Choroid plexus epithelial cell (primary cell): ENCODE data around the gene SDF2L1.
A peak's percentile ranks its signal among the peaks of the same experiment; 100 is the strongest.

Experiments used
- DNase-seq: peaks from one replicate; pipeline ENCODE4 v3.0.0-alpha.2; 2010; ENCODE audit warnings: low read depth
- H3K4me3 ChIP-seq: 2 replicates; pipeline ENCODE4 v1.5.1; 2011; ENCODE audit warnings: low read depth, mild to moderate bottlenecking, control low read depth, low read length, moderate library complexity
- TF ChIP-seq, protein P1 (sequence below): conservative IDR thresholded peaks from 2 replicates; pipeline ENCODE4 v1.5.1; 2011; ENCODE audit warnings: low read depth, mild to moderate bottlenecking, control low read depth, inconsistent platforms, low read length, moderate library complexity

The SDF2L1 gene

DNA sequence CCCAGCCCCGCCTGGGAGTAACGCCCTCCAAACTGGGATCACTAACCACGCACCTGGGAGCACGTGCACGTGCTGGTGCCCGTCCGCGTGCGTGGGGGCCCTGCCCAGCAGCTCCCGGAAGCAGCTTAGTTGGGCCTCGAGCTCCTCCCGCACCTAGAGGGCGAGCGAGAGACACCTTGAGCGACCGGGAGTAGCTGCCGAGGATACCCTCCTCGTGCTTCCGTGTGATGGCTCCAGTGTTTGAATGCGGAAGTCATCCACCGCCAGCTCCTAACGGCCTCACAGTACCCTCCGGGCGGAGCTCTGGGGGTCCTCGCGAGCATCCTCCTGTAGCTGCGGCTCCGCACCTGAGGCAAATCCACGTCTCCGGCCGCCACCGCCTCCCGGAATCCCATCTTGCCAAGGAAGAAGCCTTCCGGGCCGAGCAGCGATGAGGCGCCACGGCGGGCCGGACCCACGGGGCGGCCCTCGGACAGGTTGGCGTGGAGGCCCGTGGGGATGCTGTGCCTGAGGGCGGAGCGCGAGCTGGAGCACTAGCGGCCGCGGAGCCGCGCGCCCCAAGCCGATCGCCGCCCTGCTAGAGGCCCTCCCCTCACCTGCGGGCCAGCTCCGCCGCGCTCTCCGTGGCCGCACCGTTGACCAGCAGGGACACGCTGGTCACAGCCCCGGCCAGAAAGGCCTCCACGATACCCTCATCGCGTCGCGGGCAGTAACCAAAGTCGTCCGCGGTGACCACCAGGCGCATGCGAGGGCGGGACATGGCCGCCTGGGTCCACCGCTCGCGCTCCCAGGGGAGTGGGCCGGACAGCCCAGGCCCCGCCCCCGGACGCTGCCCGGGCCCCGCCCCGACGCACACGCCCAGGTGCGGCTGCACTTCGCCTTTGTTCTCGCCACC lies 12.6 kb upstream of the SDF2L1 start, which contains the start of gene YDJC:
Gene YDJC, minus strand, starts transcription at position 768 of the 895 bp plus-strand sequence. Its CDS starts 8 bp downstream, at position 760.
- peak; percentile 95 for DNase-seq
- TF ChIP-seq, protein P1, sequence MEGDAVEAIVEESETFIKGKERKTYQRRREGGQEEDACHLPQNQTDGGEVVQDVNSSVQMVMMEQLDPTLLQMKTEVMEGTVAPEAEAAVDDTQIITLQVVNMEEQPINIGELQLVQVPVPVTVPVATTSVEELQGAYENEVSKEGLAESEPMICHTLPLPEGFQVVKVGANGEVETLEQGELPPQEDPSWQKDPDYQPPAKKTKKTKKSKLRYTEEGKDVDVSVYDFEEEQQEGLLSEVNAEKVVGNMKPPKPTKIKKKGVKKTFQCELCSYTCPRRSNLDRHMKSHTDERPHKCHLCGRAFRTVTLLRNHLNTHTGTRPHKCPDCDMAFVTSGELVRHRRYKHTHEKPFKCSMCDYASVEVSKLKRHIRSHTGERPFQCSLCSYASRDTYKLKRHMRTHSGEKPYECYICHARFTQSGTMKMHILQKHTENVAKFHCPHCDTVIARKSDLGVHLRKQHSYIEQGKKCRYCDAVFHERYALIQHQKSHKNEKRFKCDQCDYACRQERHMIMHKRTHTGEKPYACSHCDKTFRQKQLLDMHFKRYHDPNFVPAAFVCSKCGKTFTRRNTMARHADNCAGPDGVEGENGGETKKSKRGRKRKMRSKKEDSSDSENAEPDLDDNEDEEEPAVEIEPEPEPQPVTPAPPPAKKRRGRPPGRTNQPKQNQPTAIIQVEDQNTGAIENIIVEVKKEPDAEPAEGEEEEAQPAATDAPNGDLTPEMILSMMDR = peak; percentile 66
- H3K4me3 ChIP-seq = peak within 1 kb of the TSS; percentile 97

DNA sequence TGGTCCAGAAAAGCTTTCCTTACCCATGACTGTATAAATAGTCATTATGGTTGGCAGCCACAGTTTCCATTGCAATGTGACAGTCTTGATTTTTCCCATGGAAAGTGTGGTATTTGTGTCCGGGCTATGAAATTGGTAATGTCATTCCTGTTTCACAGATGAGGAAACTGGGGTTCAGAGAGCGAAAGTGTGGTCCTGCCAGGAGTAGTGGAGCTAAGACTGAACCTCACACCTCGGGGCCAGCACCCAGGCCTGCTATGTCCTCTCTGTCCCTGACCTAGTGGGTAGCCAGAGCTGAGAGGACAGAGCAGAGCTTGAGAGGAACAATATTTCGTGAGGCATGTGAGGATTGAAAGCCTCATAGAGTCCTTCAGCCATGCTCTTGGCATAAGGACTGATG lies 11.1 kb upstream of the SDF2L1 start:
- H3K4me3 ChIP-seq = no peak overlapping the region
- TF ChIP-seq, protein P1 = no peak
- DNase-seq = no peak

DNA sequence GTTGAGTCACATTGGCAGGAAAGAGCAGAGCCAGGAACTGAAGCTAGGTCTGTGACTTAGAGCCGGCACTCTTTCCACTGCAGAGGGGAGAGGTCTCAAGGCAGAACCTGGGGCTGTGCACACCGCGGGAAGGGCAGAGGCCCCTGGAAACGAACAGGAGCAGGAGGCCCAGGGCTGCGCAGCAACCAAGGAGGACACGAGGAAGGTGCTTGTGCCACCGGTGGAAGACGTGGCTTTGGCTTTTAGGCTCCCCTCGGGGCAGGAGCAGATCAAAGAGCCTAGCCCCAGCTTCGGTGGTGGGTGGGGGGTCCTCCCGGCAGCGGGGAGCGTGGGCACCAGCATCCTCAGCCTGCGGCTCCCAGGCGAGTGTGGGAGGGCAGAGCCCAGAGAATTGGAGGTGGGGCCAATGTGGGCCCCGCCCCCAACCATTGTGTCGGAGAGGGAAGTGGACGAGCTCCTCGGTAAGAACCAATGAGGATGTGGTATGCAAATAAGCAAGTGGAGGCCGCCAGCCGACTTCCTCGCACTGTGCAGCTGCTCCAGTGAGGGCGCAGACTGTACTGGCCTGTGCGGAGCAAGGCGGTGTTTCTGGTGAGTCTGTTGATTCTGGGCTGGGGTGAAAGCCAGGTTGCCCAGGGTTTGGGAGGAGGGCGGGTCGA lies 9.7 kb upstream of the SDF2L1 start, which contains the start of gene CCDC116:
Gene CCDC116, plus strand, starts transcription at position 524 of the 659 bp plus-strand sequence. CDS start 422 bp downstream, outside the sequence.
- DNase-seq = no peak
- TF ChIP-seq, protein P1 = no peak
- no peak within 1 kb of the TSS for H3K4me3 ChIP-seq

DNA sequence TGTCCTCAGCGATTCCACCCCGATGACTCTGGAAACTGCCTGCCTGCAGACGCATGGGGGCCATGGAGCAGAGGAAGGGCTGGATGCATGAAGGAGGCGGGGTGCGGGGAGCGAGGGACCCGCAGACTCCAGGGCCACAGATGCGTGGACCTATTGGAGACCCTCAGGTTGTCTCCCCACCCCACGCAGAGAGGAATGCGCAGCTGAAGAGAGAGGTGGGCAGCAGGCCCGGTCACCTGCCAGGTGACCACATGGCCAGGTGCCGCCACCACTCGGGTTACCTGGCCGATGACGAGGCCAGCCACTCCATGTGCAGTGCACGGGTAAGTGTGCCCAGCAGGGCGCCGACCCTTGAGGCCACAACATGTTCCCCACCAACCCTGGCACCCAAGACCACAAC lies 9.2 kb upstream of the SDF2L1 start:
- DNase-seq = no peak
- H3K4me3 ChIP-seq = no peak overlapping the region
- TF ChIP-seq, protein P1 = no peak

DNA sequence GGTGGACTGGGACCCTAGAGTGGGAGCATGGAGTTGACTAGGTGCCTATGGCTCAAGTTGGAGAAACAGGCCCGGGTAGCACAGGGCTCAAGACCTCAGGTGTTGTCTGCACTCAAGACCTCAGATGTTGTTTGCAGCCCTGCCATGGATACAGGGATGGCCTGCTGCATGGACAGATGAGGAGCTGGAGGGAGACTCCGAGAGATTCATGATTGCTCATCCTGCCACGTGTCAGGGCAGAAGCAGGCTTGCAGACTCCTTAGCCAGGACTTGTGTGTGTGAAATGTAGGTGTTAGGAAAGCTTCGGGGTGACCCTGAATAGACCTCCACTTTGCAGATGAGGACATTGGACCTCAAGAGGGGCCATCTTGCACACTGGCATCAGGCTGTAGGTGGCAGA lies 8.6 kb upstream of the SDF2L1 start:
- TF ChIP-seq, protein P1 = no peak
- DNase-seq = no peak
- H3K4me3 ChIP-seq = no peak overlapping the region

DNA sequence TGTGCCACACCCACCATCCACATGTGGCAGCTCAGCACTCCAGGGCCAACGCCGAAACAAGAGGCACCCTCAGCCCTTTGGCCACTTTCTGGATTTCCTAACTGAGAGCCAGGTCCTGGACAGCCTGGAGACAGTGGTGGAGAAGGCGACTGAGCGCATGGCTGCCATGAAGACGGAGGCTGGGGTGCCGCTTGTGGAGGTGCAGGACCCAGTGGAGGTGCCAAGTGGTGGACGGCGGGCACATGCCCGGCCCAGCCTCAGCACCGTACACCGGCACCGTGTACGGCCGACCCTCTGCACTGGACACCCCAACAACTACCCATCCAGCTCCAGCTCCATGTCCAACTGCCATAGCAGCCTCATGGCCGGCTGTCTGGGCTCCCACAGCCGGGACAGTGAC lies 8.0 kb upstream of the SDF2L1 start:
- TF ChIP-seq, protein P1 = no peak
- no peak overlapping the region for H3K4me3 ChIP-seq
- no peak for DNase-seq
